NCI-H2107 (cell line): ENCODE data around the gene SFRP4.
"Not testable (repeated sequence)": the region's sequence is repeated elsewhere in the genome, so short reads cannot be mapped to it uniquely, and the experiment has no call there.

Experiments
- DNase-seq: peaks from one replicate; lab custom pipeline; 2025; lab: John Stamatoyannopoulos, UW

SFRP4 gene

GRCh38 chr7:37916673-37917660 is at the start of gene SFRP4:
SFRP4 (minus strand) TSS chr7:37916817; CDS start chr7:37916537, 280 bp downstream.
- DNase-seq: no peak

GRCh38 chr7:37964196-37964595 is 47.6 kb upstream of the SFRP4 start:
- DNase-seq: no peak

GRCh38 chr7:37961251-37961650 is 44.6 kb upstream of the SFRP4 start:
- DNase-seq: no peak

- no peak for DNase-seq
These were observed 43.9 kb upstream of the SFRP4 start for GRCh38 chr7:37960483-37960882.

- no peak for DNase-seq
These were observed 40.8 kb upstream of the SFRP4 start for GRCh38 chr7:37957221-37957970.

- no peak for DNase-seq
These were observed 40.2 kb upstream of the SFRP4 start for GRCh38 chr7:37956791-37957190.

- not testable (repeated sequence) for DNase-seq
These were observed 37.6 kb upstream of the SFRP4 start for GRCh38 chr7:37954217-37954616.

- no peak for DNase-seq
These were observed 35.6 kb upstream of the SFRP4 start for GRCh38 chr7:37952240-37952639.

- no peak for DNase-seq
These were observed 31.3 kb upstream of the SFRP4 start for GRCh38 chr7:37947941-37948210.

- no peak for DNase-seq
These were observed 30.7 kb upstream of the SFRP4 start for GRCh38 chr7:37947138-37947940.

GRCh38 chr7:37945336-37945735 is 28.7 kb upstream of the SFRP4 start:
- no peak for DNase-seq

- DNase-seq: no peak
These were observed 28.1 kb upstream of the SFRP4 start for GRCh38 chr7:37944737-37945054.

- DNase-seq: no peak
These were observed 27.5 kb upstream of the SFRP4 start for GRCh38 chr7:37943905-37944736.

- DNase-seq: no peak
These were observed 26.5 kb upstream of the SFRP4 start for GRCh38 chr7:37942934-37943610.

GRCh38 chr7:37933018-37933566 is 16.5 kb upstream of the SFRP4 start:
- no peak for DNase-seq

- no peak for DNase-seq
These were observed 15.9 kb upstream of the SFRP4 start for GRCh38 chr7:37932543-37932942.

- DNase-seq: no peak
These were observed 13.8 kb upstream of the SFRP4 start for GRCh38 chr7:37930226-37930948.

- DNase-seq: no peak
These were observed 12.3 kb upstream of the SFRP4 start for GRCh38 chr7:37928878-37929277.

GRCh38 chr7:37927773-37928444 is 11.3 kb upstream of the SFRP4 start:
- DNase-seq: no peak

- DNase-seq: no peak
These were observed 9.0 kb upstream of the SFRP4 start for GRCh38 chr7:37925620-37926019.
